ENCODE data around the gene TMA7. TPM values are rescaled to one million over a fixed set of nuclear protein-coding genes. Genes with fewer than 3 reads are reported as not detected.
A peak's percentile ranks its signal among the peaks of the same experiment; 100 is the strongest.

The TMA7 gene
- total RNA-seq, 1 donor from 2014 or later, result 510 TPM

- H3K9me3 Mint-ChIP-seq, result no peaks in the 10 kb centered on the region
- peaks cover 7% of the 10 kb centered on the region for H3K27me3 Mint-ChIP-seq (ENCODE audit: insufficient read depth, low read depth)
- no peaks in the 10 kb centered on the region for H3K27me3 ChIP-seq
- H3K9me3 ChIP-seq (ENCODE audit: low read depth), result no peaks in the 10 kb centered on the region
- no peaks in the 10 kb centered on the region for H3K4me1 ChIP-seq
- H3K36me3 Mint-ChIP-seq, result peaks cover 22% of the 10 kb centered on the region
- no peaks in the 10 kb centered on the region for H3K36me3 ChIP-seq
- no peak overlapping the region for H3K27ac Mint-ChIP-seq
- no peak overlapping the region for H2AFZ ChIP-seq (replicated peaks)
- TF ChIP-seq CTCF (IDR thresholded peaks at IDR 0.05) (peak; percentile 9), EZH2 (IDR thresholded peaks at IDR 0.05) (no peak), EZH2phosphoT487 (IDR thresholded peaks at IDR 0.05) (no peak)
- no peaks in the 10 kb centered on the region for H3K79me2 ChIP-seq (ENCODE audit: low read depth)
- H3K4me1 Mint-ChIP-seq, result no peaks in the 10 kb centered on the region
- H3K27ac ChIP-seq, result no peak overlapping the region
- H3F3A ChIP-seq (ENCODE audit: low read depth), result no peaks in the 10 kb centered on the region
- no peak overlapping the region for H3K9ac ChIP-seq
- H4K20me1 ChIP-seq (ENCODE audit: low read depth), result peaks cover 14% of the 10 kb centered on the region
- no peak overlapping the region for H3K4me2 ChIP-seq
- no peak overlapping the region for H3K4me3 Mint-ChIP-seq
- no peak overlapping the region for H3K4me3 ChIP-seq
- DNase-seq (ENCODE audit: low spot score), result no peak
Measured at GRCh38 chr3:48415251-48415953, 24.7 kb upstream of the TMA7 start.

GRCh38 chr3:48416091-48416505, 24.0 kb upstream of the TMA7 start:
- H3K4me2 ChIP-seq, result no peak overlapping the region
- H3K9me3 ChIP-seq (ENCODE audit: low read depth), result no peaks in the 10 kb centered on the region
- Mint-ChIP-seq H3K9me3 (no peaks in the 10 kb centered on the region), H3K4me1 (no peaks in the 10 kb centered on the region), H3K27me3 (ENCODE audit: insufficient read depth, low read depth) (peaks cover 7% of the 10 kb centered on the region), H3K4me3 (no peak overlapping the region), H3K36me3 (peaks cover 25% of the 10 kb centered on the region), H3K27ac (no peak overlapping the region)
- no peak overlapping the region for H3K4me3 ChIP-seq
- H3K4me1 ChIP-seq, result no peaks in the 10 kb centered on the region
- no peak overlapping the region for H3K9ac ChIP-seq
- no peaks in the 10 kb centered on the region for H3K79me2 ChIP-seq (ENCODE audit: low read depth)
- H4K20me1 ChIP-seq (ENCODE audit: low read depth), result peaks cover 21% of the 10 kb centered on the region
- H2AFZ ChIP-seq (replicated peaks), result no peak overlapping the region
- H3K27me3 ChIP-seq, result no peaks in the 10 kb centered on the region
- no peak for DNase-seq (ENCODE audit: low spot score)
- no peaks in the 10 kb centered on the region for H3F3A ChIP-seq (ENCODE audit: low read depth)
- H3K27ac ChIP-seq, result no peak overlapping the region
- TF ChIP-seq EZH2 (IDR thresholded peaks at IDR 0.05), result no peak
- no peak for TF ChIP-seq EZH2phosphoT487 (IDR thresholded peaks at IDR 0.05)
- no peak for TF ChIP-seq CTCF (IDR thresholded peaks at IDR 0.05)
- H3K36me3 ChIP-seq, result no peaks in the 10 kb centered on the region

GRCh38 chr3:48416546-48416945, 23.5 kb upstream of the TMA7 start:
- no peak overlapping the region for H3K27ac Mint-ChIP-seq
- H3K27me3 ChIP-seq, result no peaks in the 10 kb centered on the region
- H3K4me3 Mint-ChIP-seq, result no peak overlapping the region
- H3K9ac ChIP-seq, result no peak overlapping the region
- no peaks in the 10 kb centered on the region for H3K9me3 ChIP-seq (ENCODE audit: low read depth)
- H3K27me3 Mint-ChIP-seq (ENCODE audit: insufficient read depth, low read depth), result peaks cover 7% of the 10 kb centered on the region
- no peaks in the 10 kb centered on the region for H3K4me1 Mint-ChIP-seq
- no peak overlapping the region for H3K4me2 ChIP-seq
- H3K4me1 ChIP-seq, result no peaks in the 10 kb centered on the region
- peaks cover 25% of the 10 kb centered on the region for H3K36me3 Mint-ChIP-seq
- DNase-seq (ENCODE audit: low spot score), result no peak
- H4K20me1 ChIP-seq (ENCODE audit: low read depth), result peaks cover 26% of the 10 kb centered on the region
- no peaks in the 10 kb centered on the region for H3K9me3 Mint-ChIP-seq
- H3F3A ChIP-seq (ENCODE audit: low read depth), result no peaks in the 10 kb centered on the region
- no peak overlapping the region for H3K27ac ChIP-seq
- no peaks in the 10 kb centered on the region for H3K36me3 ChIP-seq
- no peak overlapping the region for H3K4me3 ChIP-seq
- H3K79me2 ChIP-seq (ENCODE audit: low read depth), result peaks cover 1% of the 10 kb centered on the region
- no peak overlapping the region for H2AFZ ChIP-seq (replicated peaks)
- TF ChIP-seq CTCF (IDR thresholded peaks at IDR 0.05) (no peak), EZH2phosphoT487 (IDR thresholded peaks at IDR 0.05) (no peak)

All from neural progenitor cell (in vitro differentiated cells).